Measurements from ENCODE around the gene CDCP2.

CDCP2 gene

GRCh38 chr1:54136963-54137533 is 15.8 kb downstream of the CDCP2 start:
- DNase-seq (no peak), ATAC-seq (no peak)

- DNase-seq (no peak), ATAC-seq (no peak)
Measured at GRCh38 chr1:54136269-54136896, 16.4 kb downstream of the CDCP2 start.

- no peak for ATAC-seq
- DNase-seq = no peak
Measured at GRCh38 chr1:54135436-54136120, 17.2 kb downstream of the CDCP2 start.

- no peak for DNase-seq
- ATAC-seq = no peak
Measured at GRCh38 chr1:54134295-54134694, 18.5 kb downstream of the CDCP2 start.

- no peak for ATAC-seq
Measured at GRCh38 chr1:54132495-54132894, 20.3 kb downstream of the CDCP2 start.

GRCh38 chr1:54131419-54131818 is 21.4 kb downstream of the CDCP2 start:
- DNase-seq (no peak), ATAC-seq (no peak)

More at GRCh38 chr1:54132495-54132894, 20.3 kb downstream of the CDCP2 start:
- no peak for DNase-seq

GRCh38 chr1:54129858-54130257 is 22.9 kb downstream of the CDCP2 start:
- no peak for DNase-seq
- ATAC-seq = no peak

- ATAC-seq (no peak), DNase-seq (no peak)
Measured at GRCh38 chr1:54127594-54128300, 25.1 kb downstream of the CDCP2 start.

GRCh38 chr1:54126271-54126815 is 26.5 kb downstream of the CDCP2 start:
- DNase-seq = no peak
- ATAC-seq = no peak

GRCh38 chr1:54125386-54126070 is 27.3 kb downstream of the CDCP2 start:
- DNase-seq = no peak
- no peak for ATAC-seq

GRCh38 chr1:54124906-54125305 is 27.9 kb downstream of the CDCP2 start:
- DNase-seq = no peak
- ATAC-seq = no peak

GRCh38 chr1:54124472-54124871 is 28.3 kb downstream of the CDCP2 start:
- DNase-seq (no peak), ATAC-seq (no peak)

GRCh38 chr1:54122992-54123391 is 29.8 kb downstream of the CDCP2 start:
- ATAC-seq (no peak), DNase-seq (no peak)

- ATAC-seq (no peak), DNase-seq (no peak)
Measured at GRCh38 chr1:54122135-54122751, 30.6 kb downstream of the CDCP2 start.

- peak; percentile 73 for ATAC-seq
- peak; percentile 81 for DNase-seq
Measured at GRCh38 chr1:54121482-54122134, 31.2 kb downstream of the CDCP2 start.

- no peak for DNase-seq
- ATAC-seq = no peak
Measured at GRCh38 chr1:54120698-54121481, 31.9 kb downstream of the CDCP2 start.

- DNase-seq (no peak), ATAC-seq (no peak)
Measured at GRCh38 chr1:54120018-54120697, 32.6 kb downstream of the CDCP2 start.

GRCh38 chr1:54118704-54119103 is 34.1 kb downstream of the CDCP2 start:
- no peak for DNase-seq
- ATAC-seq = no peak

- no peak for ATAC-seq
- DNase-seq = no peak
Measured at GRCh38 chr1:54117815-54118563, 34.8 kb downstream of the CDCP2 start.
